Measurements from ENCODE around the gene GDPD5. TPM values are rescaled to one million over a fixed set of nuclear protein-coding genes. Genes with fewer than 3 reads are reported as not detected.

Gene GDPD5
- polyA plus RNA-seq, 6 donors from 2014 or later: 0.62 to 8.2 (median 2.2) TPM; not detected in 1

DNA sequence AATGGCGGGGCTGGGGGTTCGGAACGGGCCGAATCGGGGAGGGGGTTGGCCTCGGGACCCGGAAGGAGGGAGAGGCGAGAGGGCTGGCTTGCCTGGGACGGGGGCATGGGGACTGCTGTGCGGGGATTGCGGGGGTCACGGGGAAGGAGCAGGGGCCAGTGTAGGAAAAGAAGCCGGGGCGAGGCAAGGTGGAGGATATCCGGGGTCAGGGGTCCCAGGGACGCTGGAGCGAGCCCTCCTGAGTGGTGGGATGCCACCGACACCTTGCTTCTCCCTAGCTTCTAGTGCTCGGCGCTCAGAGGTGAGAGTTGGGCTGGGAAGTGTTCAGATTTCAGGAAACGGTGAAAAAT, 426 bp upstream of the GDPD5 start:
- Mint-ChIP-seq H3K9me3 (no peaks in the 10 kb centered on the region), H3K27me3 (peaks cover 0 to 32% (median 8%) of the 10 kb centered on the region in 3 donors), H3K27ac (peak overlapping the region in 4 of 6 donors; percentile 20 to 86 (median 64)), H3K36me3 (no peaks in the 10 kb centered on the region), H3K4me1 (peaks cover 27 to 45% (median 33%) of the 10 kb centered on the region in 3 donors), H3K4me3 (peak overlapping the region; percentile 64 to 94 (median 86))
- DNase-seq (no peak), ATAC-seq (ENCODE audit: low read depth in 2 of 2) (no peak)

DNA sequence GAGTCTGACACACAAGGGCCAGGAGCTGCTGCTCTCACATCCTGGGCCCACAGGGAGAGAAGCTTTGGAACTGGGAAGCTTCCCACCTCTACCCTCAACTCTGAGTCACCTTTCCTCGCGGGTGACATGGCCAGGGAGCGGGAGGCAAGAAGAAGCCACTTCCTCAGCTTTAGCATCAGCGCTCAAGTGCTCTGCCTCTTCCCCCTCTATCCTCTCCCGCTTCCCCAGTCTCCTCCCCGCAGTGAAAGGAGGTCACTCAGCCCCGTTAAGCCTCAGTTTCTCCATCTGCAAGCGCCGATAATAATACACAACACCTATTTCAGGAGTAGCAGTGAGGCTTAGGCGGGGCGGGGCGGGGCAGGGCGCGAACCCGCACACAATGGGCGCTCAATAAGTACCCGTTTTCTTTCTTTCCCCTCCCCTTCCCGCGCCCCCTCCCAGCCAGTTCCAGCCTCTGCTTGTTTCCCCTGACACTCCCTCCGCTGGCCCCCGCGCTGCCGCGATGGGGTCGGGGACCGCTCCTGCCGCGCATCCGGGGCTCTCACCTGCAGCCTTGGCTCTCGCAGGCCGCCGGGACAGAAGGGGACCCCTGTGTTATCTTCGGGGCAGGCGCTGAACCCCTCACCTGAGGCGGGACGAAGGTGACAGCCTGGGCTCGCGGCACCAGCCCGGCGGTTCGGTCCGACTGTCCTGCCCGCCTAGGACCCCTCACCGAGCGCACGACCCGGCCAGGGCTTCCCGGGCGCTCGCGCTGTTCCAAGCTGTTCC, 892 bp downstream of the GDPD5 start:
- H3K4me1 Mint-ChIP-seq: peaks cover 23 to 46% (median 29%) of the 10 kb centered on the region in 3 donors
- H3K4me3 Mint-ChIP-seq: peak overlapping the region; percentile 68 to 93 (median 86)
- H3K27me3 Mint-ChIP-seq: peaks cover 0 to 37% (median 8%) of the 10 kb centered on the region in 3 donors
- ATAC-seq (ENCODE audit: low read depth in 2 of 2) (peak in 1 of 2 donors; percentile 10), DNase-seq (peak; percentile 11)
- no peaks in the 10 kb centered on the region for H3K36me3 Mint-ChIP-seq
- H3K9me3 Mint-ChIP-seq: no peaks in the 10 kb centered on the region
- peak overlapping the region in 1 of 6 donors; percentile 66 for H3K27ac Mint-ChIP-seq

DNA sequence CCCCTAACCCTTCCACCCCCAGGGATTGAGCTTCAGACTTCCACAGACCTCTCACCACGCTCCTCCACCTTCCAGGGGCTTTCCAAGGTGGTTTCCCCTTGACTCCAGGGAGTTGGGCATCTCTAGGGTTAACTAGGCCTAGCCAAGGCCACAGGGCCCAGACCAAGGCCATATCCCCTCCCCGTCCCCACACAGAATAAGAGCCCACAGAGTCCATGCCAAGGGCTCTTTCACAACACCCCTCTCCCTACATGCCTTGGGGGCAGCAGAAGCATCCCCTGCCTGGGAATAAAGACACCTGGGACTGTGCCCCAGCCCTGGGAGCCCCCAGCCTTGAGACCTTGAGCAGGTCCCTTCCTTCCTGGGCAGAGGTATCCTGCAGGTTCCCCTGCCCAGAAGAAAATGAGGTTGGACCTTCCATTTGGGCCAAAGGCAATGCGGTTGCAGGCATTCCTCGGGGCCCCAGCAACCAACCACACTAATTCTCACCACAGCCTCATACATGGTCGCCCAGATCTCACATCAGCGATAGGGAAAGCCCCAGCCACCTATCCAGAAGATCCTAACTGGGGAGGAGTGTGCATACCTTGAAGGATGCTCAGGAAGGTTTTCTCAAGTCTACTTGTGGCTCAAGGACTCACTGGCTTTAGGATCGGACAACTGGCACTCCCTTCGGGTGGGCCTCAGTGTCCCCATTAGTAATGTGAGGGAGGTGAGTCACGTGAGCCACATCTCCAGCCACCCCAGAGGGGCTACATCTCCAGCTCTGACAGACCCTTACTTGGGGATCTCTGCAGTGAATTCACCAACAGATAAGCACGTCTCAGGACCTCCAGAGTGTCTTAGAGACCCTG, 1.7 kb downstream of the GDPD5 start:
- Mint-ChIP-seq H3K4me1 (peaks cover 23 to 52% (median 25%) of the 10 kb centered on the region in 3 donors), H3K4me3 (peak overlapping the region; percentile 68 to 93 (median 86)), H3K9me3 (no peaks in the 10 kb centered on the region), H3K27ac (peak overlapping the region in 2 of 6 donors; percentile 13 to 66), H3K27me3 (peaks cover 0 to 37% (median 8%) of the 10 kb centered on the region in 3 donors), H3K36me3 (no peaks in the 10 kb centered on the region)
- ATAC-seq (ENCODE audit: low read depth in 2 of 2) (no peak), DNase-seq (no peak)

DNA sequence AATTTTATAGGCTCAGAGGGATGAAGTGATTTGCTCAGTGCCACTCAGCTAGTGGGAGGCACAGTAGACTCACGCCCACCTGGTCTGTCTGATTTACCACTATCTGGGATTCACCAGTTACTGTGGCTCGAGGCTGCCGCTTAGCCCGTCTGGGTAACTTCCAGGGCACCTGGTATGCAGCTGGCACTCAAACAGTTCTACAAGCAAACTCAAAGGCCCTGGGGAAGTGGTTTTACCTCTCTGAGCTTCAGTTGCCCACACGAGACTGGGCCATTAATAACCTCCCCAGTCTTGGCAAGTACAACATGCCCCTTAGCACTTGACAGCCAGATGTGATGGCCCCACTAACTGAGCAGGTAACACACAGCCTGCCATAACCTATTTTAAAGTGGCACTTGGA, 2.6 kb downstream of the GDPD5 start:
- ATAC-seq (ENCODE audit: low read depth in 2 of 2) (no peak), DNase-seq (no peak)
- Mint-ChIP-seq H3K27ac (peak overlapping the region in 1 of 6 donors; percentile 47), H3K4me1 (peaks cover 17 to 57% (median 23%) of the 10 kb centered on the region in 3 donors), H3K9me3 (no peaks in the 10 kb centered on the region), H3K4me3 (peak overlapping the region in 4 of 8 donors; percentile 25 to 93 (median 68)), H3K36me3 (no peaks in the 10 kb centered on the region), H3K27me3 (peaks cover 0 to 37% (median 8%) of the 10 kb centered on the region in 3 donors)

DNA sequence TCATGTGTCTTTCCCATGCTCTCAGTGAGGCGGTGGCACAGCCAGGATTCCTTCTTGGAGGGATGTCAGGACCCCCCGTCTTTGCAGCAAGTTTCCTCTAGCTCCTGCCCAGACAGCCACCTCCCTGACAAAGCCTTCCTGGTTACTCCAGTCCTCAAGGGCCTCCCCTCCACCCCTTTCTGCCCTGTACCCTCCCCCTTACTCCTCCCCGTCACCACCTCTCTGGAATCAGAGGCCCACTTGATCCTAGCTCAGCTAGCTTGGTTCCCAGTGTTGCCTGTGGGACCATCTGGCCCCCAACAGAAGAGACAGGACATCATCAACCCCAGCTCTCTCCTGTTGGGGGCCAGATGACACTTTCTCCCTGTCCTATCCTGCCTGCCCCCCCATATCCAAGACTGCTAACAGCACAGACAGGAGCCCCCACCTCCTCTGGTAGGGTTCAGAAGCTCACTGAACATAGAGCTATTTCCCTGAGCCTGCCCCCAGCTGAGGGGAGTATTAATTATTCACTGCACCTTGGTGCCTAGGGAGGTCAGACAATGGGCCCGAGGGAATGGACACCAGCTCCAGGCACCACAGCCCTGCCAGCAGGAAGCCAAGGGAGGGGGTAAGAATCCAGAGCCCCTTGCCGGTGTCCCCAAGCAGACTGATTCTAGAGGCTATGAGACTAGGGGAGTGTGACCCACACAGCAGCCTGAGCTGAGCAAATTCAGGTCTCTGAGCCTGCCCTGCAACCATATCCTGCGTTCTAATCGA, 3.3 kb downstream of the GDPD5 start:
- H3K4me3 Mint-ChIP-seq: peak overlapping the region in 1 of 8 donors; percentile 48
- ATAC-seq (ENCODE audit: low read depth in 2 of 2) (no peak), DNase-seq (no peak)
- H3K27me3 Mint-ChIP-seq: peaks cover 0 to 37% (median 8%) of the 10 kb centered on the region in 3 donors
- H3K36me3 Mint-ChIP-seq: no peaks in the 10 kb centered on the region
- H3K27ac Mint-ChIP-seq: peak overlapping the region in 1 of 6 donors; percentile 69
- H3K4me1 Mint-ChIP-seq: peaks cover 23 to 60% (median 26%) of the 10 kb centered on the region in 3 donors
- no peaks in the 10 kb centered on the region for H3K9me3 Mint-ChIP-seq

DNA sequence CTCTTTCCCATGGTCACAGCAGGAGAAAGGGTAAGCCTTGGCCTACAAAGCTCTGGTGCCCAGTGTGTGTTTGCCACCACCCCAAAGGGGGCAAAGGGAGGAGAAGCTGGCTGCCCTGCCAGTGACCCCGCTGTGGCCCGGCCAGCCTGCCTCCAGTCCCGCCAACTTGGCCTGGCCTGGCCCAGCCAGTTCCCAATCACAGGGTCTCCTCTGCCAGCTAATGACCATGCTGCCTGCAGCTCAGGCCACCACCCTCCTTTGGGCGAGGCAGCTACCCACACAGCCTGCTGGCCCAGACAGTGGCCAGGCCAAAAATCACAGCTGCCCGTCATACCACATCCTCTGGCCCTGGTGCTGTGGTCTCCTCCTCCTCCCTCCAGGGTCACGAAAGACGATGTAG, 5.1 kb downstream of the GDPD5 start:
- Mint-ChIP-seq H3K36me3 (no peaks in the 10 kb centered on the region), H3K4me3 (no peak overlapping the region), H3K27ac (no peak overlapping the region), H3K27me3 (peaks cover 0 to 37% (median 8%) of the 10 kb centered on the region in 3 donors), H3K4me1 (peaks cover 27 to 63% (median 28%) of the 10 kb centered on the region in 3 donors), H3K9me3 (peaks cover 0 to 2% (median 0%) of the 10 kb centered on the region in 7 donors)
- DNase-seq (no peak), ATAC-seq (ENCODE audit: low read depth in 2 of 2) (no peak)

DNA sequence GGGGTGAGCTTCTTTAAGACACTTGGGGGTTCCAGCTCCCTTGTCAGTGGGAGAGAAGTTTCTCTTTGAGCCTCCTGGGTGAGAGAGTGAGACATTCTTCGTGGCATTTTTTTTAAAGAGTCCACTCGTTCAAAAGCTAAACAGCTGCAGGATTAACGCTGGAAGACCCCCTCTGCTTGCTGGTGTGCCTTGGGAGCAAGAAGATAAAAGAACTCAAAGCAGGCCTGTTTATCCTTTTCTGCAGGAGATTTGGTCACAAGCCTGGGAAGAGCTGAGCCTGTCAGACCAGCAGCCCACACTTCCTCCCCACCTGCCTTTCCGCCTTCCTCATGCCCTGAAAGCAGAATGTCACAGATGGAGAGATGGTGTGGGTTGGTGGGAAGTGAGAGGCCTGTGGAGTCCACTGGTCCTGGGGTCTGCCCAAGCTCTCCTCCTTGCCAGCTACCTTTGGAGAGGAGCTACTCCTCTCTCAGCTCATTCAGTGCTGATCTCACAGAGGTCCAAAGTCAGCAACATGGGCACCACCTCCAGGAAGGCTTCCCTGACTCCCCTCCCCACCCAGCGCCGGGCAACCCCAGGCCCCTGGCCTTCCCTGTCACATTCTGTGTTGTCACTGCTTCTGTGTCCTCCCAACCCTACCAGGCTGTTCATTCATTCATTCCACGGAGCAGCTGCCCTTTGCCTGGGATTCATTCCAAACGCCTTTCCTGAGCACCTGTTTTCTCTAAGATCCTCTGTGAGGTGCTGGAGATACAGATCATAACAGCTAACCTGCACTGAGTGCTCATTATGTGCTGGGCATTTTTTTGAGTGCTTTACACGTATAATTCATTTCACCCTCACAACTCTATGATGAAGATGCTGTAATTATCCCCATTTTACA, 6.7 kb downstream of the GDPD5 start:
- Mint-ChIP-seq H3K4me1 (peaks cover 17 to 71% (median 25%) of the 10 kb centered on the region in 3 donors), H3K4me3 (no peak overlapping the region), H3K9me3 (peaks cover 0 to 2% (median 0%) of the 10 kb centered on the region in 7 donors)

DNA sequence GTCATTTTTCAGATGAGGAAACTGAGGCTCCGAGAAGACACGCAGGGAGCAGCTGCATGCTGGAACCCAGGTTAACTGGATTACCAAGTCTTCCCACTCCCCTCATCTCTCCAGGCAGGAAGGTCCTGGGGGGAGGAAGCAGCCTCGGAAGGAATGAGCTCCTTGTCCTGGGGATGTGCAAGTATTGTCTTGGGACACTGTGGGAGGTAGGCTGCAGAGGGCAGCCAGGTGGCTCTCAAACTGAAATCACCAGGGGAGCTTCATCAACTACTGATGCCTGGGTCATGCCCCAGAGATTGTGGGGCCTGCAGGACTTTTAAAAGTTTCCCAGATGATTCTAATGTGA, 7.6 kb downstream of the GDPD5 start:
- H3K27ac Mint-ChIP-seq: no peak overlapping the region
- peaks cover 12 to 63% (median 19%) of the 10 kb centered on the region in 3 donors for H3K4me1 Mint-ChIP-seq
- peaks cover 0 to 2% (median 0%) of the 10 kb centered on the region in 7 donors for H3K9me3 Mint-ChIP-seq
- H3K27me3 Mint-ChIP-seq: peaks cover 0 to 21% (median 0%) of the 10 kb centered on the region in 3 donors
- no peaks in the 10 kb centered on the region for H3K36me3 Mint-ChIP-seq
- peak overlapping the region in 1 of 8 donors; percentile 15 for H3K4me3 Mint-ChIP-seq
- ATAC-seq (ENCODE audit: low read depth in 2 of 2): no peak
- DNase-seq: no peak

More for the DNA sequence above, 6.7 kb downstream of the GDPD5 start:
- Mint-ChIP-seq H3K36me3 (no peaks in the 10 kb centered on the region), H3K27ac (peak overlapping the region in 3 of 6 donors; percentile 43 to 60 (median 47)), H3K27me3 (peaks cover 0 to 30% (median 3%) of the 10 kb centered on the region in 3 donors)
- DNase-seq: no peak
- ATAC-seq (ENCODE audit: low read depth in 2 of 2): no peak

DNA sequence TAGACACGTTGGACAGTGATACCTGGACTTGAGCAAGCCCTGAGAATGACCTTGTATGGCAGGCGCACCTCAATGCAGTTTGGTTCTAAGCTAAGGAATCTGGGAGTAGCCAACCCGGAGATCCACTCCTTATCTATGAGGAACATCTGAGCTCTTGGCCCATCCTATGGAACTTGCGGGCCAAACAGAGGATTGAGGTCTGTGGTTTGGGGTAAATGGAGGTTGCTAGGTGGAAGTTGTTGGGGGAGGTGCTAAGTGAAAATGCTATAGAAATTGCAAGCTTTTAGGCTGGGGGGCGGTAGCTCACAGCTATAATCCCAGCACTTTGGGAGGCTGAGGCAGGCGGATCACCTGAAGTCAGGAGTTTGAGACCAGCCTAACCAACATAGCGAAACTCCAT, 8.9 kb downstream of the GDPD5 start:
- Mint-ChIP-seq H3K36me3 (no peaks in the 10 kb centered on the region), H3K4me3 (peak overlapping the region in 6 of 8 donors; percentile 15 to 83 (median 68)), H3K27me3 (peaks cover 0 to 11% (median 0%) of the 10 kb centered on the region in 3 donors), H3K4me1 (peaks cover 12 to 64% (median 19%) of the 10 kb centered on the region in 3 donors), H3K27ac (peak overlapping the region in 1 of 6 donors; percentile 85), H3K9me3 (peaks cover 0 to 2% (median 0%) of the 10 kb centered on the region in 7 donors)
- ATAC-seq (ENCODE audit: low read depth in 2 of 2): no peak
- DNase-seq: no peak

DNA sequence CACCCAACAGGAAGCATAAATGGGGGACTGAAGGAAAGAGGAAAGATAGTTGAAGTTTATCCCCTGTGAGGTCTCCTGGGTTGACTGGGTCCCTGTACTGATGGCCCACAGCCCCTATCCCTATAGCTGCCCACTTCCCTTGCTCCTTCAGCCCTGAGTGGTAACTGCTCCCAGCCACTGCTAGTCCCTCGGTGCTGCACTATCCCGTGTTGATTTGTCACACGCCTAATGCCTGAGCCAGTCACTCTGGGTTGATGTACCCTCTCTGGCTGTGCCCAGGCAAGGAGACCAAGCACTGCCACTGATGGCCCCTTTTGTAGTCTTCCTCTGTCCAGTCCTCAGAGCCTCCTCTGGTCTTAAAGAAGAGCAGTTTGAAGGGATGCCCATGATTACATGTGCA, 9.6 kb downstream of the GDPD5 start:
- ATAC-seq (ENCODE audit: low read depth in 2 of 2): no peak

DNA sequence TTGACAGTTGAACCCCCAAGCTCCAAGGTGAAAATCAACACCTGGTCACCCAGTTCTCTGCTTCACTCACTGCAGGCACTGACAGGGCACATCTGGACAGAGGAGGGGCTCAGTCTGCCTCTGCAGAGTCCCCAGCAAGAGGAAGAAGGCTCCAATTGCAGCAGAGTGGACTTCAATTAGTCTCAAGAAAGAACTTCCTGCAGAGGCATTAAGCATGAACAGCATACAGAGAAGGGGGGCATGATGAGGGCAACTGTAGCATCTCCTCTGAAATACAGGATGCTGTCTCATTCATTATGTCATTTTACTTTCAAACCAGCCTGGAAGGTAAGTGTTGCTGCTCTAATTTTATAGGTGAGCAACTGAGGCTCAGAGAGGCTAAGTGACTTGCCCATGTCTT, 11.1 kb downstream of the GDPD5 start:
- no peaks in the 10 kb centered on the region for H3K27me3 Mint-ChIP-seq
- peaks cover 12 to 69% (median 19%) of the 10 kb centered on the region in 3 donors for H3K4me1 Mint-ChIP-seq
- H3K4me3 Mint-ChIP-seq: no peak overlapping the region
- H3K36me3 Mint-ChIP-seq: no peaks in the 10 kb centered on the region
- peak overlapping the region in 1 of 6 donors; percentile 44 for H3K27ac Mint-ChIP-seq
- DNase-seq: no peak
- ATAC-seq (ENCODE audit: low read depth in 2 of 2): no peak
- peaks cover 0 to 2% (median 0%) of the 10 kb centered on the region in 7 donors for H3K9me3 Mint-ChIP-seq

More for the DNA sequence above, 9.6 kb downstream of the GDPD5 start:
- Mint-ChIP-seq H3K27me3 (peaks cover 0 to 5% (median 0%) of the 10 kb centered on the region in 3 donors), H3K4me3 (no peak overlapping the region), H3K9me3 (peaks cover 0 to 2% (median 0%) of the 10 kb centered on the region in 7 donors), H3K27ac (peak overlapping the region in 2 of 6 donors; percentile 23 to 42), H3K4me1 (peaks cover 12 to 69% (median 19%) of the 10 kb centered on the region in 3 donors), H3K36me3 (no peaks in the 10 kb centered on the region)
- DNase-seq: no peak

DNA sequence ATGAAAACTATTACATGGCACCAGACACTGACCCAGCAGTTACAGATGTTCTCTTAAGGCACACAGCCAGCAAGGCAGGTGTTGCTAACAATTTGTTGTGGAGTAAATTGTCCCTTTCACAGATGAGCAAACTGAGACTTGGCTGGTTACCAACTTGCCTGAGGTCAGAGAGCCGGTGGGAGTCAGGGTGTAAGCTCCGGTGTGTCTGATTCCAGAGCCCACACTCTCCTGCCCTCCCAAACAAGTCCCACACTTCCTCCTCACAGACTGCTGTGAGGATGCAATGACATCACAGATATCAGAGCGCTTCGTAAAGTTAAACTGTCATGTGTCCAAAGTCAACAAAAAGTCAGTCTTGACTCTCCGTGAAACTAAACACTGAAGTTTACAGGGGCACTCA, 12.5 kb downstream of the GDPD5 start:
- Mint-ChIP-seq H3K9me3 (peaks cover 0 to 2% (median 0%) of the 10 kb centered on the region in 7 donors), H3K4me1 (peaks cover 22 to 67% (median 28%) of the 10 kb centered on the region in 3 donors), H3K27ac (no peak overlapping the region), H3K27me3 (no peaks in the 10 kb centered on the region), H3K36me3 (no peaks in the 10 kb centered on the region), H3K4me3 (no peak overlapping the region)
- DNase-seq (no peak), ATAC-seq (ENCODE audit: low read depth in 2 of 2) (no peak)
